HG03520 (cell line): ENCODE results near the gene USP32.
"Not testable (repeated sequence)": the region's sequence is repeated elsewhere in the genome, so short reads cannot be mapped to it uniquely, and the experiment has no call there.

Experiments used
- ATAC-seq: cut with Tn5 transposase; IDR thresholded peaks from one replicate; pipeline ENCODE4 v1.9.1; 2021; ENCODE audit warnings: mild to moderate bottlenecking, moderate library complexity; ENCODE audit not compliant: unreplicated experiment

Gene USP32

DNA sequence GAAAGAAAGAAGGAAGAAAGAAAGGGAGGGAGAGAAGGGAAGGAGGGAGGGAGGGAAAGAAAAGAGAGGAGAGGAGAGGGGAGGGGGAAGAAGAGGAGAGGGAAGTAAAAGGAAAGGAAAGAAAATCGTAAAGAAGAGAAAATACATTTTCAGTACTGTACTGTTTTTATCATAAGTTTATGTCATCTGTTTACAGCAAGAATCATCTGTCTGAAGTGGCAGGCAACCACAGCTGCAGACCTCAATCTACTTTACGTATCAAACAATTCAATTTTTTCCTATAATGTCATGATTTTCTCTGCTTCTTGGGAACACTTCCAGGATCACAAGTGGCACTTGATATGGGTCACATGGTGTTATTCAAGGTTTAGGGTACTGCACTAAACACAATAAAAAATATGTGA is 58.3 kb downstream of the USP32 start:
- no peak for ATAC-seq

DNA sequence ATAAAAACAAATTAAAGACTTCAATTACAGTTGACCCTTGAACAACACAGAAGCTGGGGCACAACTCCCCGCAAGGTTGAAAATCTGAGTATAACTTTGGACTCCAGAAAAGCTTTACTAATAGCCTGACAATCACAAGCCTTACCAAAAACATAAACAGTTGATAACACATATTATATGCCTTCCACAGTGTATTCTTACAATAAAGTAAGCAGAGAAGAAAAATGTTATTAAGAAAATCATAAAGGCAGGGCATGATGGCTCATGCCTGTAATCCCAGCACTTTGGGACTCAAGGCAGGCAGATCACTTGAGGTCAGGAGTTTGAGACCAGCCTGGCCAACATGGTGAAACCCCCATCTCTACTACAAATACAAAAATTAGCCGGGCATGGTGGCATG is 58.9 kb downstream of the USP32 start:
- not testable (repeated sequence) for ATAC-seq

DNA sequence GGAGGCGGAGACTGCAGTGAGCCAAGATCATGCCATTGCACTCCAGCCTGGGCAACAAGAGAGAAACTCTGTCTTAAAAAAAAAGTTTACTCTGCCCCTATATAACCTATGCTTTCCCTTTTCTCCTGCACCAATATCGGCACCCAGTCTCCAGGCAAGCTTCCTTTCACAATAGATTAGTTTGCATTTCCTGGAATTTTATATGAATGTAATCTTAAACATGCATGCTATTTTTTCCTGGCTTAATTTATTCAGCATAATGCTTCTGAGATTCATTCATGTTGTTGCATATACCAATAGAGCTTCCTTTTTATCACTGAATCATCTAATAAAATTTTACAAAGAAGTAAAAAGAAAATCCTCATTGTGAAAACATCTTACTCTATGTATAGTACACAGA is 59.4 kb downstream of the USP32 start:
- ATAC-seq = no peak

DNA sequence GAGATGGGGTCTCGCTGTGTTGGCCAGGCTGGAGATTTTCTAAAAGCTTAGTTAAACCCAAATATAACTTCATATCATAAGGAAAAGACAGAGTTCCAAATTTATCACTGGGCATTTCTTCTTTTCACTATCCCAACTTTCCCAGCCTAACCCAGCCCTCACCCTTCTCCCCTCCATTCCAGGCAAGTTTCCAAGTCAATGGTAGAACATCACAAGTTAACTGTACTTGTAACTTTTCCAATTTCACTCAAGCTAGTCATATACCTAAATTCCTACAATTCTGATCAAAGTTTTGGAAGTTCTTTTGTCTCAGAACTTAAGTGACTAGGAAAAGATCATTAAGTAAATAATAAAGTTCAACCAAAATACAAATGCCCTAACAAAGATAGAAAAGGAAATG is 61.2 kb downstream of the USP32 start:
- ATAC-seq = no peak

DNA sequence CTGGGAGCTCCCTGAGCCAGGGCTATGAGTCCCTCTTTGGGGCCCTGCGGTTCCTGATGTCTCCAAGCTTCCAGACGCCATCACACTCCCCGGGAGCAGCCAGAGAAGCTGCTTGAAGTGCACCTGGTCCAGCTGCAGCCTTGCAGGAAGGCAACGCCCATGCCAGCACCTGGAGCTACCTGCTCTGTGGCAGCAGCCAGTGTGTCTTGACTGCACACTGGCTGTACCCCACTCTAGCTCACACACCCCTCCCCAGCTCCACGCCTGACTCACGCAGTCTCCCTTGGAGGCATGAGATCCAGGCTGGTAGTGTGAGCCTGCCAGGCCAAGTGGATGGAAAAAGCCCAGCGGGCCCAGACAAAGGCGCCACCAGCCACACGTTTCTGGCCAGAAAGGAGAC is 63.3 kb downstream of the USP32 start:
- ATAC-seq = no peak

DNA sequence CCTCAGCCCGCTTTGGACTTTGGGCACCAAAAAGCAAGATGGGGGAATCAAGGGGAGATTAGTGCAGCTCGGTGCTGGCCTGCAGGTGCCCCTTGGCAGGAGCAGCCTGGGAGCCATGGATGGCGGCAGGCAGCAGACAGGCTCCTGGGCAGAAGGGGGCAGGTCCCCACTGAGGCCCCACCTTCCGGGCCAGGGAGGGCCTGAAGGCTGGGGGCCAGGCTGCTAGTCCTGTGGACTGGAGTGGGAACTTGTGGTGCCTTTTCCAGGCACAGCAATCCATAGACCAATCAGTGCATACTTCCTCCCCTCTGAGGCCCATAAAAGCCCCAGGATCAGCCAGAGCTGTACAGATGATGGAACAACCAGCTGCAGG is 64.0 kb downstream of the USP32 start:
- no peak for ATAC-seq

DNA sequence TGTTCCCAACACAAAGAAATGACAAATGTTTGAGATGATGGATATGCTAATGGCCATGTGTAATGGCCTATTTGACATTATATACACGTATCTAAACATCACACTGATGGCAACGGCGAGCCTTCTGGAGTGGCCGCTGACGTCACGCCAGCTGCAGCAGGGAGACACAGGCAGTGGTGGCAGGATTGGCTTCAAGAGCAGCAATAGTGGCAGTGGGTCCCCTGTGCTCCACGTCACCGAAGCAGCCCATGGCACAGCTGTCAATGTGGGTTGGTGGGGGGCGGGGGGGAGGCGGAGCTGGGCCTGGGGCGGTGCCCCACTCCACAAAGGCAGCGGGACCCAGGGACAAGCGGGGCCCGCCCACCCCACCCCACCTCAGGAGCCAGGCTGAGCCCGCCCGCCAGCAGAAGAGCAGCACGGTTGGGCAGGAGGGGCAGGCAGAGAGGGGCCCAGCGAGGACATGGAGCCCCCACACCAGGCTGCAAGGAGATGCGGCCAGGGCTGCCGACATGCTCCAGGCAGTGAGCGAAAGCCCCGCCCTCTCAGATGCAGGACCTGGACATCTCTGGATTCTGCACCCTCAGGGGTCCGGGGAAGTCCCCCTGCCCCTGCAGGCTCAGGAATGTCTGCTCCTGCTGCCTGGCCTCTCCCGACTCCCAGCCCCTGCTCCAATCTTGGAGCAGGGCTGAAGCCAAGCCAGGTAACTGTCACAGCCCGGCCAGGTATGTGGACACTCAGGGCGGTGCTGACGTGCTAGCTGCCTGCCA is 64.6 kb downstream of the USP32 start:
- no peak for ATAC-seq

DNA sequence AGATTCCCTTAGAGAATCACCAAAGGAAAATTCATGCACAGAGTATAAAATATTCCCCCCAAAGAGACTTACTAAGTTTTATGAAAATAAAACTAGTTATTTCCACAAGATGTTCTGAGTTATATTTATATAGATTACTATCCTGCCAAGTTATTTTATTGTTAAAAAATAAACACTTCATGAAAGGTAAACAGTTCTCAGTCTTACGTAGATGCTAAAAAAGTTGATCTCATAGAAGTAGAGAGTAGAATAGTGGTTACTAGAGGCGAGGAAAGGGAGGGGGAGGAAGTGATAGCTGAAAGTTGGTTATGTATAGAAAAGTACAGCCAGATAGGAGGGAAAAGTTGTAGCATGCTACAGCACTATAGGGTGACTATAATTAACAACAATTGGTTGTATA is 65.2 kb downstream of the USP32 start:
- ATAC-seq = no peak

DNA sequence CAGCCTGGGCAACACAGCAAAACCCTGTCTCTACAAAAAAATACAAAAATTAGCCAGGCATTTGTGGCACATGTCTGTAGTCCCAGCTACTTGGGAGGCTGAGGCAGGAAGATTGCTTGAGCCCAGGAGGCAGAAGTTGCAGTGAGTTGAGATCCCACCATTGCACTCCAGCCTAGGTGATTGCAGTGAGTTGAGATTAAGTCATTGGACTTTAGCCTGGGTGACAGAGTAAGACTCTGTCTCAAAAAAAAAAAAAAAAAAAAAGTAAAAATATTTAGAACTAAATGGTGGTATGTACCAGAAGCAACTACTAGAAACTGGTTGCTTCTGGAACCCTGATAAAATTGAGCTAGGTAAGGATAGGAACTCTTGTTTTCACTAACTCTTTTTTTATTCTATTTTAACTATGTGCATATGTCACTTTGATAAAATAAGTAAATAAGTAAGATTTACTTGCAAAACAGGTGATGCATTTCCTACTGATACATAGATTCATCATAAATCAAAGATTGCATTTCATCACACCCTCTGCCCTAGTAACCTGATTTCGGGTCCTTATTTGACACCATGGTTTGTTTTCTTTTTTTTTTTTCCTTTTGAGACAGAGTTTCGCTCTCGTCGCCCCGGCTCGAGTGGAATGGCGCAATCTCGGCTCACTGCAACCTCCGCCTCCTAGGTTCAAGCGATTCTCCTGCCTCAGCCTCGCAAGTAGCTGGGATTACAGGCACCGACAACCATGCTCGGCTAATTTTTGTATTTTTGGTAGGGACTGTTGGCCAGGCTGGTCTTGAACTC is 66.0 kb downstream of the USP32 start:
- no peak for ATAC-seq

DNA sequence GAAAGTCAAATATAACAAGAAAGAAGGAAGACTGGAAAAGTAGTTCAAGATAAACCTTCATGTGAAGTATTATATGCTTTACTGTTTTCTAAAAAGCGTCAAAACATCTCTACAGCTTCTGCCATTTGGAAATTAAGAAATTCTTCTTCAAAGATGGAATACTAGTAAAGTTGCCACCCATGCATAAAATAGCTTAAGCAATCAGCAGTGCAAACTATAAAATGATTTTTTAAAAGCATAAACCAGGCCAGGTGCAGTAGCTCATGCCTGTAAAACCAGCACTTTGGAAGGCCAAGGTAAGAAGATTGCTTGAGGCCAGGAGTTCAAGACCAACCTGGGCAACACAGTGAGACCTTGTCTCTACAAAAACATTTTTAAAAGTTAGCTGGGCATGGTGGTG is 68.2 kb downstream of the USP32 start:
- ATAC-seq = no peak

DNA sequence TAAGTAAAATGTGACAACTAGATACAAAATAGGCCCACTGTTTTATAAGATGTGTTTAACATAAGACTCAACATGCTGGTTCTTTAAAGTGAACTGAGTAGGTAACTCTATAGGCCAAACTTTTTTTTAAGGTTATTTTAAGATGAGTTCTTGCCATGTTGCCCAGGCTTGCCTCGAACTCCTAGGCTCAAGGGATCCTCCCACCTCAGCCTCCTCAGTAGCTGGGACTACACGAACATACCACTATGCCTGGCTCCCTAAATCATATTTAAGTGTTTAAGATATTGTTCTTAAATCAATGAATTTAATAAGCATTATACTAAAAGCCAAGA is 69.9 kb downstream of the USP32 start:
- ATAC-seq = no peak

DNA sequence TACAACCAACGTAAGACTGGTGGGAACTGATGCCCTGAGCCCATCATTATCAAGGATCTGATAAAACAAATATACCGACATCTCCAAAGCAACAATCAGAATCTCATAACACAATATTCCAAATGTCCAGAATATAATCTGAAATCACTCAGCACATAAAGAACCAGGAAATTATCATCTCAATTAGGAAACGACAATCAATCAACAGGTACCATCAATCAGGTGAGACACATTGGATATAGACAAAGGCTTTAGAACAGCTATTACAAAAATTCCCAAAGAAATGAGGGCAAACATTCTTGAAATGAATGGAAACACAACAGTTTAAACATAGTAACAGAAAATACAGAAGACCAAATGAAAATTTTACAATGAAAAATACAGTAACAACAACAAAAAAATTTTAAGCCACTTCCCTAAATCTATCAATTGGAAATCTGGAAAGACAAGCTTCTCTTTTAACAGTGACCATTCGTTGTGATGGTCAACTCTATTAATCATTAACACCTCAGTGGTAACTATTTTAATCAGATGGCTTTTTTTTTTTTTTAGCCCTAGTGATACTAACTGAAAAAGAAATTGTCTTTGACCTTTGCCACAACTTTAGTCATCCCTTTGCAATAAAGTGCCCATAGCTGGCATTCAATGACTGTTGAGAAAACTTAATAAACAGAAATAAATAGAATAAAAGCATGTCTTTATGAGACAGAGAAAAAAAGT is 70.4 kb downstream of the USP32 start:
- ATAC-seq = no peak

DNA sequence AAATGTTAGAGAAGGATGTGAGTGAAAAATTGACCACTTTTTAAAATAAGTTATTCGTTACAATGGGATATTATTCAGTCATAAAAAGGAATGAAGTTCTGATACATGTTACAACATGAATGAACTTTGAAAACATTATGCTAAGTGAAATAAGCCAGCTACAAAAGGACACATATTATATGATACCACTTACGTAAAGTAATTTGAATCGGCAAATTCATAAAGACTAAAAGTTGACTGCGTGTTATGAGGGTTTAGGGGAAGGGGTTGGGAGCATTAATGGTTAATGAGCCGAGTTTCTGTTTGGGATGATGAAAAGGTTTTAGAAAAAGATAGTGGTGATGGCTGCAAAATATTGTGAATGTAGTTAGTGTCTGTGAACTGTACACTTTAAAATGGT is 73.1 kb downstream of the USP32 start:
- no peak for ATAC-seq

DNA sequence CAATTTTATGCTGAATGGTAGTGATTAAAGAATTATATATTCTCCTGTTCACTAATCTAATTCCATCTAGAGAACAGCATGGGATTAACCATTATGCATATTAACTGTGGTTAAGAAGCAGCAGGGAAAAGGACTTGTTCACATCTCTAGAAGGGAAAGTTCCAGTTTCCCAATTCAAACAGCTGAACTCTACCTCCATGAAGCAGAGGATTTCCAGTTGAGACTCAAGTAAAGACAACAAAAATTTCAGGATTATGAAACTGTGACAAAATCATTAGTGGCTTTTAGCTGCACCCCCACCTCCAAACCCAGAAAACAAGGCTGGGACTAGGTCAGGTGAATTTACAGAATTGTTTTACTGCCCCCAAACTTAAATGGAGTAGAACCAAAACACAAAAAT is 73.6 kb downstream of the USP32 start:
- no peak for ATAC-seq

DNA sequence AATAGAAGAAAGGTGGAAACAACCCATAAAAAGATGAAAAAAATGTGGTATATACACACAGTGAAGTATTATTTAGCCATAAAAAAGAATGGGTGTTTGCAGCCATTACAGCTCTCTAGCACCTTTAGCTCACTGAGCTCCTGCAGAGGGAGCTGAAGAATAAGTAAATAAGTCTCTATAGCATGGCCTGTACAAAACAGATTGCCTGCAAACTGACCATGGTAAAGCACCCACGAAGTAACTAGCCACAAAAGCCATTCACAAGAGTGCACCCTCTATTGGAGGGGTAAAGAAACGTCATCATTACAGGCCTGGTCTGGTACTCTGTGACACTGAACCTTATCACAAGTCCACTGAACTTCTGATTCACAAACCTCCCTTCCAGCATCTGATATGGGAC is 76.3 kb downstream of the USP32 start:
- ATAC-seq = no peak

DNA sequence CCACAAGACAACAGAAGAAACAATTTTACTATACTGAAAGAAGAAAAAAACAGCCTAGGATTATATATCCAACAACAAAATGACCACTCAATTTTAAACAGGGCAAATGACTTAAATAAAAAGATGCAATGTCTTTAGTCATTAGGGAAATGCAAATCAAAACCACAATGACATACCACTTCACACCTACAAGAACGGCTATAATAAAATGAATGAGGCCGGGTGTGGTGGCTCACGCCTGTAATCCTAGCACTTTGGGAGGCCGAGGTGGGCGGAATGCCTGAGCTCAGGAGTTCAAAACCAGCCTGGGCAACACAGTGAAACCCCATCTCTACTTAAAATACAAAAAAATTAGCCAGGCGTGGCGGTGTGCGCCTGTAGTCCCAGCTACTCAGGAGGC is 77.0 kb downstream of the USP32 start:
- ATAC-seq = not testable (repeated sequence)

DNA sequence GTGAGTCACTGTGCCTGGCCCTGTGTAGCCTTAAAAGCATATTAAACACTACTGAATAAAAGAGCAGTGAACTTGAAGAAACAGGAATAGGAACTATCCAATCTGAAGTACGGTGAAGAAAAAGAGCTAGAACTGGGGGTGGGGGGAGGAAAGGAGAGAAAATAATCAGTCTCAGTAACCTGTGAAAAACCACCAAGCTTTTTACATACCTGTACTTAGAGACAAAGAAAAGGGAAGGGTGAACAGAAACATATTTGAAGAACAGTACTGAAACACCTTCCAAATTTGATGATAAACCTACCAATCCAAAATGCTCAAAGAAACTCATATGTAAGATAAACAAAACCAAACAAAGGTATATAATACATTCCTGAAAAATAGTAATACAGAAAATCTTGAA is 77.5 kb downstream of the USP32 start:
- ATAC-seq = no peak

DNA sequence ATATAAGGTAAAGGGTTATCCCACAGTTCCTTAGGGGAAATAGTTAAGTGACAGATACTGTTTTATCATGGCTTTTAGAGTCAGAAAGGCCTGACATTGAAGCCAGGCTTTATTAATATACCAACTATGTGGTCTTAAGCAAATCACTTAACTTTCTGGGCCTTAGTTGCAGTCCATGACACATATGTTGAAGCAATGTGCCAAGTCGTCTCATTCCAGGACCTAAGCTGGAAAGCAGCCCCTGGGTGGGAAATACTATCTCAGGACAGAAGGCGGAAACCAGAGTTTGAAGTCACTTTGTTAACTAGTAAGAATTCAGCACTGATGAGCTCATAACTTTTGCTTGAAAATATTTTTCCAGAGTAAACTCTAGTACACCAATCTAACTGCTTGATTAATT is 80.0 kb downstream of the USP32 start:
- no peak for ATAC-seq

DNA sequence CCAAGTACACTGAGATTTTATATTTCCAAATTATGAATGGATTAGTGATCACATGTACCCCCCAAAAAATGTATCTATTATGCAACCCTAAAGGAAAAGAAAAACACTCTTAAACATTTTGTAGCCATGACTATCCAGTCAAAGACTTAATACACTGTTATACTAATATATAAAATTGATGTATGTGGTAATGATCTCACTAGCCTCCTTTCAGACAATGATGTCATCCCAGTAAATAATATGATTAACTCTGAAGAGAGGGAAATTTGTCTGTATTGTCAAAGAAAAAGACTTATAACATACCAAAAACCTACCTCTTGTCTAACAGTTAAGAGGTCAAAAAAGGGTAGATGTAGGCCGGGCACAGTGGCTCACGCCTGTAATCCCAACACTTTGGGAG is 80.7 kb downstream of the USP32 start:
- ATAC-seq = no peak

DNA sequence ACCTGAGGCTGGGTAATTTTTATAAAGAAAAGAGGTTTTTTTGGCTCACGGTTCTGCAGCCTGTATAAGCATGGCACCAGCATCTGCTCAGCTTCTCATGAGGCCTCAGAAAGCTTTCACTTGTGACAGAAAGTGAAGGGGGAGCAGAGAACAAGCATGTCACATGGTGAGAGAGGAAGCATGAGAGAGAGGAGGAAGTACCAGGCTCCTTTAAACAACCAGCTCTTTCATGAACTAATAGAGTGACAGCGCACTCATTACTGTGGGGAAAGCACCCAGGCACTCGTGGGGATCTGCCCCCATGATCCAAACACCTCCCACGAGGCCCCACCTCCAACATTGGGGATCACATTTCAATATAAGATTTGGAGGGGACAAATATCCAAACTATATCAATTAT is 86.8 kb downstream of the USP32 start:
- ATAC-seq = no peak

DNA sequence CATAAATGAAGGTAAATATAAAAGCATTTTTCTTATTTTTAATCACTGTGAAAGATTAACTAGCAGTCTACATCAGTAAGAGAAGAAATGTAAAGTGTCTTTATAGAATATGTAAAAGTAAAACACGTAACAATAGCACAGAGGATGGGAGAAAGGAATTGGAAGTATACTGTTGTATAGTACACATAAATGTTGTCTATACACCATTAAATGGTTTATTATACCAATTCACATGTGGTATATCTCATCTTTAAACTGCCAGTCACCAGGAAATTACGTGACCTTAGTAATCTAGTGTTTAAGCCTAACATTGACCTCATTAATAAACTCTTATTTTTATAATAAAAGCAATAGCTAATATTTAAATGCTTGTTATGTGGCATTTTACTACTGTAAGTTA is 87.4 kb downstream of the USP32 start:
- no peak for ATAC-seq
